Measurements from ENCODE around the gene RCAN3. TPM values are rescaled to one million over a fixed set of nuclear protein-coding genes. Genes with fewer than 3 reads are reported as not detected.

RCAN3 gene
- total and polyA plus RNA-seq, 2 of the 13 experiments (the other 11 are each of a cell fraction or from before 2014, with no cell fraction given) = 12.2 to 13.3 TPM

DNA sequence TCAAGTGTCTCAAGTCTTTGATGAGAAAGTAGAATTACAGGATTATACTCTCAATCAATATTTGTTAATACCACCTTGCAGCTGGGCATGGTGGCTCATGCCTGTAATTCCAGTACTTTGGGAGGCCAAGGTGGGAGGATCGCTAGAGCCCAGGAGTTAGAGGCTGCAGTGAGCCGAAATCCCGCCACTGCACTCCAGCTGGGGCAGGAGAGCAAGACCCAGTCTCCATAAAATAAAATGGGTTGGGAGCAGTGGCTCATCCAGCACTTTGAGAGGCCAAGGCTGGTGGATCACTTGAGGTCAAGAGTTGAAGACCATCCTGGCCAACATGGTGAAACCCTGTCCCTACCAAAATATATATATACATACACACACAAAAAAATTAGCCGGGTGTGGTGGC lies 52.1 kb downstream of the RCAN3 start (continued):
- TF ChIP-seq, protein P1, sequence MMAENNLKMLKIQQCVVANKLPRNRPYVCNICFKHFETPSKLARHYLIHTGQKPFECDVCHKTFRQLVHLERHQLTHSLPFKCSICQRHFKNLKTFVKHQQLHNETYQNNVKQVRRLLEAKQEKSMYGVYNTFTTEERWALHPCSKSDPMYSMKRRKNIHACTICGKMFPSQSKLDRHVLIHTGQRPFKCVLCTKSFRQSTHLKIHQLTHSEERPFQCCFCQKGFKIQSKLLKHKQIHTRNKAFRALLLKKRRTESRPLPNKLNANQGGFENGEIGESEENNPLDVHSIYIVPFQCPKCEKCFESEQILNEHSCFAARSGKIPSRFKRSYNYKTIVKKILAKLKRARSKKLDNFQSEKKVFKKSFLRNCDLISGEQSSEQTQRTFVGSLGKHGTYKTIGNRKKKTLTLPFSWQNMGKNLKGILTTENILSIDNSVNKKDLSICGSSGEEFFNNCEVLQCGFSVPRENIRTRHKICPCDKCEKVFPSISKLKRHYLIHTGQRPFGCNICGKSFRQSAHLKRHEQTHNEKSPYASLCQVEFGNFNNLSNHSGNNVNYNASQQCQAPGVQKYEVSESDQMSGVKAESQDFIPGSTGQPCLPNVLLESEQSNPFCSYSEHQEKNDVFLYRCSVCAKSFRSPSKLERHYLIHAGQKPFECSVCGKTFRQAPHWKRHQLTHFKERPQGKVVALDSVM (CRISPR knock-in tag; IDR thresholded peaks at IDR 0.05) = peak; percentile 87
- TF ChIP-seq ZNF274 (CRISPR knock-in tag; IDR thresholded peaks at IDR 0.05) (no peak), ZNF121 (CRISPR knock-in tag; IDR thresholded peaks at IDR 0.05) (0 out of 2 replicates have a peak, but pooled peaks have one; percentile 36), KLF13 (CRISPR knock-in tag; IDR thresholded peaks at IDR 0.05) (no peak), SCMH1 (CRISPR knock-in tag; IDR thresholded peaks at IDR 0.05; ENCODE audit: borderline replicate concordance) (no peak), TOE1 (CRISPR knock-in tag; IDR thresholded peaks at IDR 0.05) (no peak)
- TF ChIP-seq, protein P2, sequence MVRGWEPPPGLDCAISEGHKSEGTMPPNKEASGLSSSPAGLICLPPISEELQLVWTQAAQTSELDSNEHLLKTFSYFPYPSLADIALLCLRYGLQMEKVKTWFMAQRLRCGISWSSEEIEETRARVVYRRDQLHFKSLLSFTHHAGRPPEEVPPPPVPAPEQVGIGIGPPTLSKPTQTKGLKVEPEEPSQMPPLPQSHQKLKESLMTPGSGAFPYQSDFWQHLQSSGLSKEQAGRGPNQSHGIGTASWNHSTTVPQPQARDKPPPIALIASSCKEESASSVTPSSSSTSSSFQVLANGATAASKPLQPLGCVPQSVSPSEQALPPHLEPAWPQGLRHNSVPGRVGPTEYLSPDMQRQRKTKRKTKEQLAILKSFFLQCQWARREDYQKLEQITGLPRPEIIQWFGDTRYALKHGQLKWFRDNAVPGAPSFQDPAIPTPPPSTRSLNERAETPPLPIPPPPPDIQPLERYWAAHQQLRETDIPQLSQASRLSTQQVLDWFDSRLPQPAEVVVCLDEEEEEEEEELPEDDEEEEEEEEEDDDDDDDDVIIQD (CRISPR knock-in tag; IDR thresholded peaks at IDR 0.05; ENCODE audit: low read depth) = no peak
- TF ChIP-seq, protein P3, sequence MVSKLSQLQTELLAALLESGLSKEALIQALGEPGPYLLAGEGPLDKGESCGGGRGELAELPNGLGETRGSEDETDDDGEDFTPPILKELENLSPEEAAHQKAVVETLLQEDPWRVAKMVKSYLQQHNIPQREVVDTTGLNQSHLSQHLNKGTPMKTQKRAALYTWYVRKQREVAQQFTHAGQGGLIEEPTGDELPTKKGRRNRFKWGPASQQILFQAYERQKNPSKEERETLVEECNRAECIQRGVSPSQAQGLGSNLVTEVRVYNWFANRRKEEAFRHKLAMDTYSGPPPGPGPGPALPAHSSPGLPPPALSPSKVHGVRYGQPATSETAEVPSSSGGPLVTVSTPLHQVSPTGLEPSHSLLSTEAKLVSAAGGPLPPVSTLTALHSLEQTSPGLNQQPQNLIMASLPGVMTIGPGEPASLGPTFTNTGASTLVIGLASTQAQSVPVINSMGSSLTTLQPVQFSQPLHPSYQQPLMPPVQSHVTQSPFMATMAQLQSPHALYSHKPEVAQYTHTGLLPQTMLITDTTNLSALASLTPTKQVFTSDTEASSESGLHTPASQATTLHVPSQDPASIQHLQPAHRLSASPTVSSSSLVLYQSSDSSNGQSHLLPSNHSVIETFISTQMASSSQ (IDR thresholded peaks at IDR 0.05; ENCODE audit: low read depth) = no peak
- TF ChIP-seq, protein P3 (CRISPR knock-in tag; IDR thresholded peaks at IDR 0.05; ENCODE audit: borderline replicate concordance) = no peak
- TF ChIP-seq, protein P4, sequence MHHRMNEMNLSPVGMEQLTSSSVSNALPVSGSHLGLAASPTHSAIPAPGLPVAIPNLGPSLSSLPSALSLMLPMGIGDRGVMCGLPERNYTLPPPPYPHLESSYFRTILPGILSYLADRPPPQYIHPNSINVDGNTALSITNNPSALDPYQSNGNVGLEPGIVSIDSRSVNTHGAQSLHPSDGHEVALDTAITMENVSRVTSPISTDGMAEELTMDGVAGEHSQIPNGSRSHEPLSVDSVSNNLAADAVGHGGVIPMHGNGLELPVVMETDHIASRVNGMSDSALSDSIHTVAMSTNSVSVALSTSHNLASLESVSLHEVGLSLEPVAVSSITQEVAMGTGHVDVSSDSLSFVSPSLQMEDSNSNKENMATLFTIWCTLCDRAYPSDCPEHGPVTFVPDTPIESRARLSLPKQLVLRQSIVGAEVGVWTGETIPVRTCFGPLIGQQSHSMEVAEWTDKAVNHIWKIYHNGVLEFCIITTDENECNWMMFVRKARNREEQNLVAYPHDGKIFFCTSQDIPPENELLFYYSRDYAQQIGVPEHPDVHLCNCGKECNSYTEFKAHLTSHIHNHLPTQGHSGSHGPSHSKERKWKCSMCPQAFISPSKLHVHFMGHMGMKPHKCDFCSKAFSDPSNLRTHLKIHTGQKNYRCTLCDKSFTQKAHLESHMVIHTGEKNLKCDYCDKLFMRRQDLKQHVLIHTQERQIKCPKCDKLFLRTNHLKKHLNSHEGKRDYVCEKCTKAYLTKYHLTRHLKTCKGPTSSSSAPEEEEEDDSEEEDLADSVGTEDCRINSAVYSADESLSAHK (CRISPR knock-in tag; IDR thresholded peaks at IDR 0.05; ENCODE audit: borderline replicate concordance) = no peak
- TF ChIP-seq, protein P5, sequence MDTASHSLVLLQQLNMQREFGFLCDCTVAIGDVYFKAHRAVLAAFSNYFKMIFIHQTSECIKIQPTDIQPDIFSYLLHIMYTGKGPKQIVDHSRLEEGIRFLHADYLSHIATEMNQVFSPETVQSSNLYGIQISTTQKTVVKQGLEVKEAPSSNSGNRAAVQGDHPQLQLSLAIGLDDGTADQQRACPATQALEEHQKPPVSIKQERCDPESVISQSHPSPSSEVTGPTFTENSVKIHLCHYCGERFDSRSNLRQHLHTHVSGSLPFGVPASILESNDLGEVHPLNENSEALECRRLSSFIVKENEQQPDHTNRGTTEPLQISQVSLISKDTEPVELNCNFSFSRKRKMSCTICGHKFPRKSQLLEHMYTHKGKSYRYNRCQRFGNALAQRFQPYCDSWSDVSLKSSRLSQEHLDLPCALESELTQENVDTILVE (CRISPR knock-in tag; IDR thresholded peaks at IDR 0.05) = no peak
- TF ChIP-seq, protein P6, sequence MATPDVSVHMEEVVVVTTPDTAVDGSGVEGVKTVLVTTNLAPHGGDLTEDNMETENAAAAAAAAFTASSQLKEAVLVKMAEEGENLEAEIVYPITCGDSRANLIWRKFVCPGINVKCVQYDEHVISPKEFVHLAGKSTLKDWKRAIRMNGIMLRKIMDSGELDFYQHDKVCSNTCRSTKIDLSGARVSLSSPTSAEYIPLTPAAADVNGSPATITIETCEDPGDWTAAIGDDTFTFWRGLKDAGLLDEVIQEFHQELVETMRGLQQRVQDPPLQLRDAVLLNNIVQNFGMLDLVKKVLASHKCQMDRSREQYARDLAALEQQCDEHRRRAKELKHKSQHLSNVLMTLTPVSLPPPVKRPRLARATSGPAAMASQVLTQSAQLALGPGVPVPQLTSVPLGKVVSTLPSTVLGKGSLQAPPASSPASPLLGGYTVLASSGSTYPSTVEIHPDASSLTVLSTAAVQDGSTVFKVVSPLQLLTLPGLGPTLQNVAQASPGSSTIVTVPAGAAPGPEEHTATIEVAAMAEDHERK (CRISPR knock-in tag; IDR thresholded peaks at IDR 0.05; ENCODE audit: low read depth) = no peak

Data from HepG2 (cell line).